Natural killer cell (primary cell): ENCODE measurements around the gene MKRN1. TPM values are rescaled to one million over a fixed set of nuclear protein-coding genes. Genes with fewer than 3 reads are reported as not detected.
A peak's percentile ranks its signal among the peaks of the same experiment; 100 is the strongest.

Source experiments
- ATAC-seq, 3 donors: fragments of 150-1000 bp in 2 of 3; fragments of 200-7000 bp in 1 of 3; cut with Tn5 transposase; 1 replicate in 1 of 3; 2 replicates in 2 of 3; pipeline ENCODE4 v1.10.0; 2021; ENCODE audit warnings: mild to moderate bottlenecking in 2 of 3, moderate library complexity in 2 of 3
- DNase-seq, 2 donors: peaks; one replicate each; pipeline versions ENCODE4 v3.0.0 to v3.0.0-alpha.2; 2013 to 2021; ENCODE audit warnings: mixed read lengths in 1 of 2
- H3K27ac ChIP-seq: one replicate; pipeline ENCODE4 v1.5.1; 2013; ENCODE audit warnings: mild to moderate bottlenecking, low read length
- H3K27me3 ChIP-seq: one replicate; pipeline ENCODE4 v1.6.1; 2013; ENCODE audit warnings: low read length; ENCODE audit not compliant: control insufficient read depth, insufficient read depth
- H3K36me3 ChIP-seq: one replicate; pipeline ENCODE4 v1.6.1; 2013; ENCODE audit warnings: low read length; ENCODE audit not compliant: control insufficient read depth, insufficient read depth
- H3K4me1 ChIP-seq: one replicate; pipeline ENCODE4 v1.6.1; 2013; ENCODE audit warnings: low read length; ENCODE audit not compliant: control insufficient read depth, insufficient read depth
- H3K4me3 ChIP-seq: one replicate; pipeline ENCODE4 v1.5.1; 2013; ENCODE audit warnings: low read length
- H3K9me3 ChIP-seq: one replicate; pipeline ENCODE4 v1.6.1; 2013; ENCODE audit warnings: low read length; ENCODE audit not compliant: control insufficient read depth, insufficient read depth
- H3K27ac Mint-ChIP-seq, 2 donors: one replicate each; pipeline ENCODE4 v1.8.0; 2022; ENCODE audit warnings: mild to moderate bottlenecking in 2 of 2, mixed read lengths in 2 of 2, moderate library complexity in 1 of 2
- H3K27me3 Mint-ChIP-seq, 2 donors: one replicate each; pipeline ENCODE4 v1.8.0; 2022; ENCODE audit warnings: low read depth in 2 of 2, mixed read lengths in 2 of 2
- H3K36me3 Mint-ChIP-seq: one replicate; pipeline ENCODE4 v1.8.0; 2022; ENCODE audit warnings: mixed read lengths
- H3K4me1 Mint-ChIP-seq, 2 donors: one replicate each; pipeline ENCODE4 v1.8.0; 2022; ENCODE audit warnings: mixed read lengths in 2 of 2
- H3K4me3 Mint-ChIP-seq: one replicate; pipeline ENCODE4 v1.8.0; 2022; ENCODE audit warnings: mild to moderate bottlenecking, moderate library complexity, mixed read lengths
- H3K9me3 Mint-ChIP-seq, 2 donors: one replicate each; pipeline ENCODE4 v1.8.0; 2022; ENCODE audit warnings: mixed read lengths in 2 of 2
- WGBS: methylation state at CpG from one replicate; pipeline ENCODE4 v1.1.7; 2013; ENCODE audit warnings: missing lambda C conversion rate; ENCODE audit not compliant: insufficient coverage; 5-methylcytosine and 5-hydroxymethylcytosine counted together
- intact Hi-C: fragments of 100-400 bp; cut with micrococcal nuclease; formaldehyde crosslinking; loops from one replicate; pipeline ENCODE4 v1.14.2; 2022
- total RNA-seq, 4 donors: library from RNA; stranded (reverse); fragments of 120-200 nt in 1 of 4; gene quantifications; one replicate each; pipeline versions ENCODE4 v1.2.3 to v1.2.4, GENCODE V29; 2013 to 2022
- TF ChIP-seq, protein P1 (sequence below): fragments of 200-600 bp; IDR thresholded peaks from one replicate; pipeline ENCODE4 v1.8.0; 2022; ENCODE audit warnings: antibody characterized with exemption

Gene MKRN1
- total RNA-seq, 3 donors from 2014 or later (not counting 1 experiment from before 2014, with no cell fraction given), result 119 to 146 (median 136) TPM

DNA sequence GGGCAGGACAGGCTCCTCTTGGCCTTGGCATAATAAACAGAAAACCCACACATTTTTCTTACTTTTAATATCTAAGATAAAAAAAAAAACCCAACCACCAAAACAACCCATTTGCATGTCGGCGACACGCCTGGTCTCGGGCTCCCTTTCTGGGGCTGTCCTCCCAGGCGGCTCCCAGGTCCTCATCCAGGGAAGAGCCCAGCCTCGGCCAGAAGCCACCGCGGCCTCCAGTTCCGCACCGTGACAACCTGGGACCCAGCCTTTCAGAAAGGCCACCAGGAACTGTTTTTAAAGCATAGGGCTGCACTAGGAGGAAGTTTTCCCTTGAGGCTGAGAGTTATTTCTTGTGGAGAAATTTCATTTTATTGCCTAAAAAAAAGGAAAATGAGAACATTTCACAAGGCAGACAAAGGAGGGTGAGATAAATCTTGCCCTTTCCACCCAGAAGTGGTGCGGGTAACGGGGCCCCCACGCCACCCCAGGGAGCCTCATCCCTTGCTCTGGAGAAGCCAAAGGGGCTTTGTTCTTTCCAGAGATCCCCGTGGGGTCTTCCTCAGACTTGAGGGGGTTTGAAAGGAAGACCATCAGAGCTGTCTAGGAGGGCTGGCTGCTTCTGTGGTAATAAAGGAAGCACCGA lies 39.2 kb upstream of the MKRN1 start:
- H3K4me3 Mint-ChIP-seq, result no peak overlapping the region
- Histone ChIP-seq H3K4me3 (no peak overlapping the region), H3K36me3 (no peaks in the 10 kb centered on the region), H3K27ac (no peak overlapping the region), H3K9me3 (no peaks in the 10 kb centered on the region), H3K27me3 (no peaks in the 10 kb centered on the region), H3K4me1 (peaks cover 3% of the 10 kb centered on the region)
- H3K4me1 Mint-ChIP-seq, result peaks cover 0 to 11% of the 10 kb centered on the region in 2 donors
- DNase-seq (no peak), ATAC-seq (no peak)
- WGBS, result 83% methylated on average over 15 of the region's 15 CpGs
- no peaks in the 10 kb centered on the region for H3K9me3 Mint-ChIP-seq
- H3K27ac Mint-ChIP-seq, result no peak overlapping the region
- TF ChIP-seq, protein P1, sequence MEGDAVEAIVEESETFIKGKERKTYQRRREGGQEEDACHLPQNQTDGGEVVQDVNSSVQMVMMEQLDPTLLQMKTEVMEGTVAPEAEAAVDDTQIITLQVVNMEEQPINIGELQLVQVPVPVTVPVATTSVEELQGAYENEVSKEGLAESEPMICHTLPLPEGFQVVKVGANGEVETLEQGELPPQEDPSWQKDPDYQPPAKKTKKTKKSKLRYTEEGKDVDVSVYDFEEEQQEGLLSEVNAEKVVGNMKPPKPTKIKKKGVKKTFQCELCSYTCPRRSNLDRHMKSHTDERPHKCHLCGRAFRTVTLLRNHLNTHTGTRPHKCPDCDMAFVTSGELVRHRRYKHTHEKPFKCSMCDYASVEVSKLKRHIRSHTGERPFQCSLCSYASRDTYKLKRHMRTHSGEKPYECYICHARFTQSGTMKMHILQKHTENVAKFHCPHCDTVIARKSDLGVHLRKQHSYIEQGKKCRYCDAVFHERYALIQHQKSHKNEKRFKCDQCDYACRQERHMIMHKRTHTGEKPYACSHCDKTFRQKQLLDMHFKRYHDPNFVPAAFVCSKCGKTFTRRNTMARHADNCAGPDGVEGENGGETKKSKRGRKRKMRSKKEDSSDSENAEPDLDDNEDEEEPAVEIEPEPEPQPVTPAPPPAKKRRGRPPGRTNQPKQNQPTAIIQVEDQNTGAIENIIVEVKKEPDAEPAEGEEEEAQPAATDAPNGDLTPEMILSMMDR, result no peak
- intact Hi-C loops, result loop anchor here (1.0 to 10.0 kb wide), 3 partner anchors 136 to 1014 kb away; no protein-coding TSS in a partner anchor
- H3K36me3 Mint-ChIP-seq, result no peaks in the 10 kb centered on the region
- H3K27me3 Mint-ChIP-seq, result peaks cover 0 to 4% of the 10 kb centered on the region in 2 donors

DNA sequence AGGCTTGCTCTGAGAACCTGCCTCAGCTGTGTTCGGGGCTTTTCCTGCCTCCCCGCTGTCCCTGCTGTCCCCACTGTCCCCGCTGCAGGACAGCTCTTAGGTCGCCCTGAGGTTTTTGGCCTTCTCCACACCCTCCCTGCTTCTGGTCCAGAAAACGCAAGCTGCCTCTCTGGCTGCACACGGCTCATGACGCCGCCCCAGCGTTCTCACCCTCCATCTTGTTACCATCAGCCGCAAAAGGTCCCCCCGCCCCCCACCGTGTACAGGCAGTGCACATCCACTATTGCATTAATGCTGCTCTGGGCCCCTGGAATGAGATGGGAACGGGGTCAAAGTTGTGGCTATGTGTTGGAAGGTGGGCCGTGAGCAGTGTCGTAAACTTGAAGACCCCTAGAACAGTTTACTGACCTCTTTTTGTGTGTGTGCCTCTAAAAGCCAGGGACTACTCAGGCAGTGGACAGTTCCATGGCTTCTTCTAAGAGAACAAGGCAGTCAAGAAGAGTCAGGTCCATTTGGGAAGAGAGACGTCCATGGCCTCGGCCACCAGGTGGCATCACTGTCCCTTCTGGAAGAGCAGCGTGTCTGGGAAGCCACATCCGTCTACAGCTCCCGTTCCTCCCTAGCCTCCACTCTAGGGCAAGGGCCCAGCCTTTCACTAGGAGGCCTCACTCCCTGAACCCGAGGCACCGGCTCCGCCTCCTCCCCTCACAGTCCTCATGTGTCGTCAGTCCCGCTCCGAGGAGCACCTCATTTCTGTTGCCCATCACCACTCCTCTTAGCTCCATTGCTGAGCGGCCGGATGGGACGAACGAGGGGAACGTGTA lies 38.5 kb upstream of the MKRN1 start:
- peaks cover 0 to 2% of the 10 kb centered on the region in 2 donors for H3K27me3 Mint-ChIP-seq
- H3K27ac Mint-ChIP-seq, result no peak overlapping the region
- no peak overlapping the region for H3K27ac ChIP-seq
- H3K4me3 ChIP-seq, result no peak overlapping the region
- H3K9me3 Mint-ChIP-seq, result no peaks in the 10 kb centered on the region
- H3K4me1 Mint-ChIP-seq, result peaks cover 0 to 11% of the 10 kb centered on the region in 2 donors
- no peak overlapping the region for H3K4me3 Mint-ChIP-seq
- H3K27me3 ChIP-seq, result no peaks in the 10 kb centered on the region
- intact Hi-C loops, result loop anchor here (1.0 to 10.0 kb wide), 3 partner anchors 137 to 1015 kb away; no protein-coding TSS in a partner anchor
- H3K4me1 ChIP-seq, result peaks cover 3% of the 10 kb centered on the region
- WGBS, result 63% methylated on average over 31 of the region's 31 CpGs
- H3K9me3 ChIP-seq, result no peaks in the 10 kb centered on the region
- no peaks in the 10 kb centered on the region for H3K36me3 ChIP-seq
- DNase-seq, result peak; percentile 34 to 75
- TF ChIP-seq, protein P1, result peak; percentile 50
- ATAC-seq, result peak; percentile 44 to 72 (median 53)
- no peaks in the 10 kb centered on the region for H3K36me3 Mint-ChIP-seq

DNA sequence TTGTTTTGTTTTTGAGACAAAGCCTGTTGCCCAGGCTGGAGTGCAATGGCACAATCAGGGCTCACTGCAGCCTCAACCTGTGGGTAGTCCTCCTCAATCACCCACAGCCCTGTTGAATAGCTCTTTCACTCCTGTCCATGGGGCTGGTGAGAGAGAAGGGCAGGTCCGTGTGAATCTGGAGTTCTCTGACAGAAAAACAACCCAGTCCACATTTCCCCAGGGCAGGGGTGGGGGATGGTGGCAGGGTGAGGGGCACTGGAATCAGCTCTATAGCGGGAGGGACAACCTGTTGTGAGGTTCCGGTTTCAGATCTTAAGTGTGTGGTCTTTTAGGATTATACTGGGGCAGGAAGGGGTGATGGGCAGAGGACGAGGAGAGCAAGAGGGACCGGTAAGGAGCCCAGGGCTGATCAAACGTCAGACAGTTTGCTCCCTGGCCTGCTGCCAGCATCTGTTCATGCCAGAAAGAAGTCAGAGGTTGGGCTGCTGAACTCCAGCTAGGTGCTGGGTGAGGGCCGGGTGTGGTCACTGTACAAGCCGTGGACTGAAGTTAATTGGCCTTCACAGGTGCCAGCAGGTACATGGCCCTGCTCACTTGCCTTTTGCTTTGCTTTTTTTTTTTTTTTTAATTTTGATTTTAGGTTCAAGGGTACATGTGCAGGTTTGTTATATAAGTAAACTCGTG lies 33.2 kb upstream of the MKRN1 start:
- 46% methylated on average over 8 of the region's 9 CpGs for WGBS
- no peak overlapping the region for H3K4me3 ChIP-seq
- DNase-seq, result peak in 1 of 2 donors; percentile 9
- no peak overlapping the region for H3K4me3 Mint-ChIP-seq
- no peaks in the 10 kb centered on the region for H3K9me3 Mint-ChIP-seq
- no peaks in the 10 kb centered on the region for H3K36me3 Mint-ChIP-seq
- peak overlapping the region in 1 of 2 donors; percentile 18 for H3K27ac Mint-ChIP-seq
- H3K4me1 ChIP-seq, result peaks cover 6% of the 10 kb centered on the region
- no peaks in the 10 kb centered on the region for H3K9me3 ChIP-seq
- H3K36me3 ChIP-seq, result no peaks in the 10 kb centered on the region
- H3K27me3 Mint-ChIP-seq, result peaks cover 0 to 2% of the 10 kb centered on the region in 2 donors
- H3K4me1 Mint-ChIP-seq, result peaks cover 0 to 5% of the 10 kb centered on the region in 2 donors
- no peaks in the 10 kb centered on the region for H3K27me3 ChIP-seq
- no peak overlapping the region for H3K27ac ChIP-seq
- no peak for ATAC-seq
- TF ChIP-seq, protein P1, result no peak
- intact Hi-C loops, result loop anchor here (10.0 kb wide), 1 partner anchor 142 kb away; no protein-coding TSS in a partner anchor
